Mucosa of descending colon (tissue), 3 donors: ENCODE data around the gene MYO1F. TPM values are rescaled to one million over a fixed set of nuclear protein-coding genes. Genes with fewer than 3 reads are reported as not detected.

Experiments
- ATAC-seq: fragments of 200-7000 bp; cut with Tn5 transposase; one replicate; pipeline ENCODE4 v1.9.1; 2020; ENCODE audit warnings: mild to moderate bottlenecking, moderate library complexity
- DNase-seq, 3 donors: peaks; one replicate each; pipeline ENCODE4 v3.0.0-alpha.2; 2020
- H3K36me3 ChIP-seq: fragments of 200-600 bp; one replicate; pipeline ENCODE4 v1.8.0; 2021; ENCODE audit warnings: low read depth, mild to moderate bottlenecking
- H3K4me1 ChIP-seq: fragments of 200-600 bp; one replicate; pipeline ENCODE4 v1.8.0; 2021; ENCODE audit warnings: low read depth, mild to moderate bottlenecking
- H3K4me3 ChIP-seq: fragments of 200-600 bp; one replicate; pipeline ENCODE4 v1.8.0; 2021; ENCODE audit warnings: mild to moderate bottlenecking
- H3K9me3 ChIP-seq: fragments of 200-600 bp; one replicate; pipeline ENCODE4 v1.8.0; 2021; ENCODE audit warnings: mild to moderate bottlenecking
- CTCF ChIP-seq: fragments of 200-600 bp; IDR thresholded peaks from one replicate; pipeline ENCODE4 v1.8.0; 2022; ENCODE audit warnings: antibody characterized with exemption, mild to moderate bottlenecking
- intact Hi-C, 2 donors: fragments of 100-400 bp; cut with DNase I in 1 of 2; cut with micrococcal nuclease in 1 of 2; formaldehyde crosslinking; loops; one replicate each; pipeline versions ENCODE4 v1.11.0 to v1.11.1; 2022; cut with DNase I, micrococcal nuclease
- total RNA-seq, 3 donors: library from RNA; stranded (reverse); fragmentation: NEBNext Ultra II Directional in 2 of 3; extraction: Animal tissue kit (Norgen Biotek cat#: 25700) in 2 of 3; gene quantifications; one replicate each; pipeline versions ENCODE4 v1.2.1 to v1.2.4, GENCODE V29; 2021 to 2023
- donor health status: DM: no; HTN: no; CAD: no; lungs with moderate emphysema.
- donor health status: DM: no; HTN: no; CAD: no.
- donor health status: DM: no; HTN: yes; CAD: no.

The MYO1F gene
- total RNA-seq, 3 donors from 2014 or later = 8.5 to 26.5 (median 21.0) TPM

- DNase-seq = no peak
- H3K36me3 ChIP-seq = peaks cover 6% of the 10 kb centered on the region
- intact Hi-C loops = no loop called here
- H3K4me1 ChIP-seq = peaks cover 6% of the 10 kb centered on the region
- TF ChIP-seq CTCF = no peak
- no peak overlapping the region for H3K4me3 ChIP-seq
- no peaks in the 10 kb centered on the region for H3K9me3 ChIP-seq
- ATAC-seq = no peak
These were observed 48.7 kb downstream of the MYO1F start for GRCh38 chr19:8528500-8528899.

- peak; percentile 91 to 97 (median 94) for DNase-seq
- peaks cover 3% of the 10 kb centered on the region for H3K4me1 ChIP-seq
- peak; percentile 78 for ATAC-seq
- no peaks in the 10 kb centered on the region for H3K9me3 ChIP-seq
- no peak for TF ChIP-seq CTCF
- peak overlapping the region; percentile 63 for H3K4me3 ChIP-seq
- H3K36me3 ChIP-seq = peaks cover 6% of the 10 kb centered on the region
- intact Hi-C loops = no loop called here
These were observed 50.7 kb downstream of the MYO1F start for GRCh38 chr19:8526345-8527091.

DNA sequence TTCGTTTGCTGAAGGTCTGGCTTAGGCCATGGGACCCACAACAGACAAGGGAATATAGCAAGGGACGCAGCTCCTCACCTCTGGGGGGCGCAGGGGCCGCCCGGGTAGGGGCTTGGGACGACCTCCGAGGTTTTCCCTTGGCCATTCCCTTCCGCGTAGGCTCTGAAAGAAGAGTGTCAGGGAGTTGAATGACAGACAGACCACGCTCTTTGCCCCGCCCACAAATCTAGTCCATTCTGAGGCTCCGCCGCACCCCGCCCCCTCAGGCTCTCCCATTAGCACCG lies 51.9 kb downstream of the MYO1F start:
- peaks cover 3% of the 10 kb centered on the region for H3K4me1 ChIP-seq
- H3K36me3 ChIP-seq = peaks cover 6% of the 10 kb centered on the region
- H3K9me3 ChIP-seq = no peaks in the 10 kb centered on the region
- peak; percentile 13 for TF ChIP-seq CTCF
- H3K4me3 ChIP-seq = no peak overlapping the region
- intact Hi-C loops = no loop called here
- DNase-seq = no peak
- ATAC-seq = no peak

DNA sequence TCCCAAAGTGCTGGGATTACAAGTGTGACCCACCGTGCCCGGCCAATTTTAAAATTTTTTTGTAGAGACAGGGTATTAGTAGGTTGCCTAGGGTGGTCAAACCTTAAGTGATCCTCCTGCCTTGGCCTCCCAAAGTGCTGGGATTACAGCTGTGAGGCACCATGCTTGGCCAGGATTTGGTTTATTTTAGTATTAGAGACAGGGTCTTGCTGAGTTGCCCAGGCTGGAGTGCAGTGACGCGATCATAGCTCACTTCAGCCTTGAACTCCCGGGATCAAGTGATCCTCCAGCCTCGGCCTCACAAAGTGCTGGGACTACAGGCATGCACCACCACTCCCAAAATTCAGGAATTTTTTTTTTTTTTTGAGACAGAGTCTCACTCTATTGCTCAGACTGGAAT lies 57.9 kb downstream of the MYO1F start:
- Histone ChIP-seq H3K4me1 (peaks cover 4% of the 10 kb centered on the region), H3K9me3 (no peaks in the 10 kb centered on the region), H3K4me3 (no peak overlapping the region), H3K36me3 (no peaks in the 10 kb centered on the region)
- intact Hi-C loops = no loop called here
- TF ChIP-seq CTCF = no peak
- DNase-seq = no peak
- no peak for ATAC-seq

DNA sequence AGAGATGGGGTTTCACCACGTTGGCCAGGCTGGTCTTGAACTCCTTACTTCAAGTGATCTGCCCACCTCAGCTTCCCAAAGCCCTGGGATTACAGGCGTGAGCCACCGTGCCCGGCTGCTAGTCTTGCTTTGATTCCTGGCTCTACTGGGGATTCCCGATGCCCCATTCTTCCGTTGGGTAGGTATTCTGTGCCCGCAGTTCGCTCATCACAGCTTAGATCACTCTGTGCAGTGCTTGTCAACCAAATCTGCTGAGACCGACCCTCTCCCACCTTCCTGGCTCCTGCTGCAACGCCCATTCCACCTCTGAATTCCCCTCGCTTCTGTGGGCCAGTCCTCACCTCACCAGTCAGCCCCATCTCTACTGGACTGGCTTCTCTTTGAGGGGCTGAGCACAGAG lies 58.7 kb downstream of the MYO1F start:
- H3K36me3 ChIP-seq = no peaks in the 10 kb centered on the region
- H3K9me3 ChIP-seq = no peaks in the 10 kb centered on the region
- H3K4me1 ChIP-seq = peaks cover 4% of the 10 kb centered on the region
- TF ChIP-seq CTCF = no peak
- DNase-seq = no peak
- intact Hi-C loops = no loop called here
- no peak for ATAC-seq
- no peak overlapping the region for H3K4me3 ChIP-seq
